Ectodermal cell (in vitro differentiated cells): ENCODE results near the gene PSENEN. TPM values are rescaled to one million over a fixed set of nuclear protein-coding genes. Genes with fewer than 3 reads are reported as not detected.

Experiments
- H3K27ac ChIP-seq: 2 replicates; pipeline ENCODE4 v1.7.0; 2013; ENCODE audit warnings: mild to moderate bottlenecking, low read depth, low read length; ENCODE audit not compliant: insufficient read depth, poor library complexity, severe bottlenecking
- H3K27me3 ChIP-seq: 2 replicates; pipeline ENCODE4 v1.7.0; 2013; ENCODE audit warnings: mild to moderate bottlenecking, low read length; ENCODE audit not compliant: insufficient read depth, control insufficient read depth, poor library complexity, severe bottlenecking
- H3K36me3 ChIP-seq: one replicate; pipeline ENCODE4 v1.7.0; 2013; ENCODE audit warnings: low read length; ENCODE audit not compliant: control insufficient read depth, insufficient read depth
- H3K4me1 ChIP-seq: one replicate; pipeline ENCODE4 v1.7.0; 2013; ENCODE audit warnings: low read length; ENCODE audit not compliant: control insufficient read depth, insufficient read depth
- H3K4me3 ChIP-seq: 2 replicates; pipeline ENCODE4 v1.7.0; 2013; ENCODE audit warnings: low read depth, low read length, control low read depth; ENCODE audit not compliant: insufficient read depth
- H3K9me3 ChIP-seq: 2 replicates; pipeline ENCODE4 v1.7.0; 2013; ENCODE audit warnings: mild to moderate bottlenecking, low read length, moderate library complexity; ENCODE audit not compliant: control insufficient read depth
- WGBS, 2 experiments: methylation state at CpG; one replicate each; pipeline ENCODE4 v1.1.7; 2013; ENCODE audit warnings: missing lambda C conversion rate in 2 of 2; 5-methylcytosine and 5-hydroxymethylcytosine counted together
- polyA plus RNA-seq, 4 experiments: library from polyadenylated mRNA; stranded (reverse); fragments of 50-300 nt; gene quantifications; one replicate each; pipeline ENCODE4 v1.2.3, GENCODE V29; 2013

The PSENEN gene, protein sequence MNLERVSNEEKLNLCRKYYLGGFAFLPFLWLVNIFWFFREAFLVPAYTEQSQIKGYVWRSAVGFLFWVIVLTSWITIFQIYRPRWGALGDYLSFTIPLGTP
- 60.4 TPM for polyA plus RNA-seq (2013, experiment 1 of 4)
- polyA plus RNA-seq (2013, experiment 2 of 4), result 61.2 TPM
- 56.4 TPM for polyA plus RNA-seq (2013, experiment 3 of 4)
- 56.6 TPM for polyA plus RNA-seq (2013, experiment 4 of 4)

DNA sequence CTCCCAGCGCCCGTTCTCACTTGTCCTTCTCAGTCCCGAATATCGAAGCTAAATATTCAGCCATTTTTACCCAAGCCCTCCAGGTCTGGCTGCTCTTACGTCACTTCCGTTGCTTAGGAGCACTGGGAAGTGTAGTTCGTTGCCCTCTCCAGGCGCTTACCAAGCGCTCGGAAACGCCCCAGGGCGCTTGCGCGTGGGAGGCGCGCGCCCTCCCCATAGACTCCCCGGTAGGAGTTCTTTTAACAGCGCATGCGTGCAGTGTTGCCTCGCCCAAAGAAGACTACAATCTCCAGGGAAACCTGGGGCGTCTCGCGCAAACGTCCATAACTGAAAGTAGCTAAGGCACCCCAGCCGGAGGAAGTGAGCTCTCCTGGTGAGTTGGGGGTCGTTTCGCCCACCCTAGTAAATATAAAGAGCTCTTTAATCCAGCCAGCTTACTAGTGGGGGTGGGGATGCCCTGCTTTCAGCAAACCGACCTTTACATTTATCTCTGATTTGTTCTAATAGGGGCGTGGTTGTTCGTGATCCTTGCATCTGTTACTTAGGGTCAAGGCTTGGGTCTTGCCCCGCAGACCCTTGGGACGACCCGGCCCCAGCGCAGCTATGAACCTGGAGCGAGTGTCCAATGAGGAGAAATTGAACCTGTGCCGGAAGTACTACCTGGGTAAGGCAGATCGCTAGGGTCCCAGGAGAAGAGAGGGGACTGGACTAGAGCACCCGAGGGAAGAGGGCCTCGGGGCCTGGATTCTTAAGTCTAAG lies at the start of gene PSENEN, which contains the start of gene U2AF1L4:
PSENEN (plus strand) TSS at position 324 of the 759 bp plus-strand sequence; CDS start at position 604, 280 bp downstream.
U2AF1L4 (minus strand) TSS at position 91 of the 759 bp plus-strand sequence; CDS start at position 64, 27 bp downstream.
- WGBS, 2 experiments, result 1% methylated on average over 40 of the region's 40 CpGs
- Histone ChIP-seq H3K27ac (peak within 1 kb of the TSS; percentile 99), H3K9me3 (no peaks in the 10 kb centered on the region), H3K27me3 (no peaks in the 10 kb centered on the region), H3K36me3 (no peaks in the 10 kb centered on the region), H3K4me3 (peak within 1 kb of the TSS; percentile 82), H3K4me1 (peaks cover 13% of the 10 kb centered on the region)

DNA sequence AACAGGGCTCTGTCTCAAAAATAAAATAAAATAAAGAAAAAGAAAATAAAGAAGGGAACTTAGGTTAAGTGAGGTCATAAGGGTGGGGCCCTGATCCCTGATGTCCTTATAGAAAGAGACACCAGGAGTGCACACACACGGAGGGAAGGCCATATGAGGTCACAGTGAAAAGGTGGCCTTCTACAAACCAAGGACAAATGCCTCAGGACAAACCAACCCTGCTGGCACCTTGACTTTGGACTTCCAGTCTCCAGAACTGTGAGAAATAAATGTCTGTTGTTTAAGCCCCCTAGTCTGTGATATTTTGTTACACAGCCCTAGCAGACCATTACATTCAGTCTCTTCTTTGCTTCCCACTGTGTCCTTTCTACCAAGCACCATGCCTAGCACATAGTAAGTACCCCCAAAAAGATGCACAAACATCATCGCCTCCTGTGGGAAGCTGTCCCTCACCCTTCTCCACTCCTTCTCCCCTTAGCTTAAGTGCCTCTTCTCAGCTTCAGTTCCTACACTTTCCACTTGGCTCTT lies 49.5 kb upstream of the PSENEN start:
- Histone ChIP-seq H3K4me1 (no peaks in the 10 kb centered on the region), H3K4me3 (no peak overlapping the region), H3K36me3 (no peaks in the 10 kb centered on the region), H3K9me3 (no peaks in the 10 kb centered on the region), H3K27ac (no peak overlapping the region), H3K27me3 (no peaks in the 10 kb centered on the region)
- WGBS, 2 experiments, result 89 to 93% methylated on average over 2 of the region's 2 CpGs

DNA sequence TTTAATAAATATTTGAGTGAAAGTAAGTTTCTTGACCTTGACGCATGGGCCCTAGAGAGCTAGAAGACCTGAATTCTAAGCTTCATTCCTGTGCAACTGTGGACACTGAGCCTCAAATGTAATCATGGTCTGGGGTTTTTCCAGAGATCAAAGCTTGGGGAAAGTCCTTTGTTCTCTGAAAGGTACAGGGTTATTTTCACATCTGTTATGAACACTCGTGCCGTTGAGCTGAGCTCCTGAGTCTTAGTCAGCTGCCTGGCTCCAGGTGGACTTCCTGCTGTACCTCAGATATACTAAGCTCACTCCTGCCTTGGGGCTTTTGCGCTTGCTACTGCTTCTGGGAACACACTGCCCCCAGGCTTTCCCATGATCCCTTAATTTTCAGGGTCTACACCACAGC lies 48.6 kb upstream of the PSENEN start:
- Histone ChIP-seq H3K9me3 (no peaks in the 10 kb centered on the region), H3K36me3 (no peaks in the 10 kb centered on the region), H3K27me3 (peaks cover 4% of the 10 kb centered on the region), H3K4me3 (no peak overlapping the region), H3K27ac (no peak overlapping the region), H3K4me1 (no peaks in the 10 kb centered on the region)
- WGBS, 2 experiments, result 86 to 88% methylated on average over 4 of the region's 4 CpGs

DNA sequence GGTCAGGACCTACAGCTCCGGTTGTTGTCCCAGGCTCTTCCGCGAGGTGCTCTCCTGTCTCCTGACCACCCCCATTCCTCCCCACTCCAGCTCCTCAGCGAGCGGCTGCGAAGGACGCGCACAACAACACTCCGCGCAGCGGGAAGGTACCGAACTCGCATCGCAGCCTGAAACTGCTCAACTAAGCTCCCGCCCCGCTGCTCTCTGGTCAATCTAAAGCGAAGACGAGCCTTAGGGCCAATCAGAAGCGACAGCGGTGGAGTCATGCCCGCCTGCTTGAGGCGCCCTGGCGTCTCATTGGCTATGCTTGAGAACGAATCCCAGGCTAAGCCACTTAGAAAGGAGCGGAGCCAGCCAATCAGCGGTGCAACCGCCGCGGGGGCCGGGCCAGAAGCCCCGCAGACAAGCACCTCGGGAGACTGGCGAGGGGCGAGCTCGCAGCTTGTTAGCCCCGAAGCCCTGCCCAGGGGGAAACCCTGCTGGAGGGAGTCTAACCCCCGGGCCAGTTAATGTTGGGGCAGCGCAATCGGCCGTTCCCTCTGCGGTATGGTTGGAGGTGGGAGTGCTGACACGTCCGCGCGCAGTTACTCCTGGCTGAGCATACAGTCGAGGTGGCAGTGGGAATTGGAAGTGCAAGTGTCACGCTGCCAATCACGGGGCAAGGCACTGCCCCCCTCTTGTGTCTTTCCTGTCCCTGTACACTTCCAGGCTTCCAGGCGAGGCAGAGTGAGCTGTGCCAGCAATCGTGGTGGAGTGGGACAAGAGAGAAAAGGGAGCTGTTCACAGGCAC lies 43.0 kb upstream of the PSENEN start:
- peaks cover 29% of the 10 kb centered on the region for H3K27me3 ChIP-seq
- no peaks in the 10 kb centered on the region for H3K9me3 ChIP-seq
- 1% methylated on average over 50 of the region's 50 CpGs for WGBS, 2 experiments
- H3K4me3 ChIP-seq, result peak overlapping the region; percentile 30
- H3K36me3 ChIP-seq, result no peaks in the 10 kb centered on the region
- H3K27ac ChIP-seq, result no peak overlapping the region
- no peaks in the 10 kb centered on the region for H3K4me1 ChIP-seq

DNA sequence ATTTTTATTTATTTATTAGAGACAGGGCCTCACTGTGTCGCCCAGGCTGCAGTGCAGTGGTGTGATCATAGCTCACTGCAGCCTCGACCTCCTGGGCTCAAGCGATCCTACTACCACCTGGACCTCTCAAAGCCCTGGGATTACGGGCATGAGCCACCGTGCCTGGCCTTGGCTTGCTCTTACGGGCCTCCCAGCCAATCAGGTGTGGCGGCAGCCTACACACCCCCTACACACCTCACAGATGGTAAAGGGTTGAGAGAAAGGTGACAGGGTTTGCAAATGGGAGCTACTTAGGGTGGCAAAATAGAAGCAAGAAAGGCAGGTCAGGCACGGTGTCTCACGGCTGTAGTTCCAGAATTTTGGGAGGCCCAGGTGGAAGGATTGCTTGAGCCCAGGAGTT lies 42.1 kb upstream of the PSENEN start:
- Histone ChIP-seq H3K4me1 (no peaks in the 10 kb centered on the region), H3K27ac (no peak overlapping the region), H3K27me3 (peaks cover 29% of the 10 kb centered on the region), H3K4me3 (no peak overlapping the region), H3K36me3 (no peaks in the 10 kb centered on the region), H3K9me3 (no peaks in the 10 kb centered on the region)
- 65 to 66% methylated on average over 7 to 8 of the region's 9 CpGs for WGBS, 2 experiments

DNA sequence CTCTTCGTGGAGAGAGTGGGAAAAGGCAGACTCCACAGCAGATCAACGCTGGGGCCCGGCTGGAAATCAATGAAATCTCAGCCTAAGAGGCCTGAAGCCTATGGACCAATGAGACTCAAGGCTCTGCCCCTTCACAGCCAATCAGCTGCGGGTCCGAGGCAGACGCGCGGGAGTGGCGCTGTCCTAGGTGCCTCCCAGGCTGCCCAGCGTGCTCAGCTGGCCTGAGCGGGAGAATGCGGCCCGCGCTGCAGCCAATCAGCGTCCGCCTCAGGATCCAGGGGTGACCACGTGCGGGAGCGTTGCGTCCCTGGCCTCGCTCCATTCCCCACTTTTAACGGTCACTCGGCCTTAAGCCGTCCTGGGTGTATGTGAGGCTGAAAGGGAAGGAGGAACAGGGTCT lies 41.2 kb upstream of the PSENEN start, which contains the start of gene ZBTB32:
ZBTB32 (plus strand) TSS at position 341 of the 400 bp plus-strand sequence. CDS start 10,069 bp downstream, outside the sequence.
- WGBS, 2 experiments, result 31 to 35% methylated on average over 24 of the region's 24 CpGs
- no peak within 1 kb of the TSS for H3K4me3 ChIP-seq
- no peak within 1 kb of the TSS for H3K27ac ChIP-seq
- H3K36me3 ChIP-seq, result no peaks in the 10 kb centered on the region
- H3K9me3 ChIP-seq, result no peaks in the 10 kb centered on the region
- no peaks in the 10 kb centered on the region for H3K4me1 ChIP-seq
- H3K27me3 ChIP-seq, result peaks cover 29% of the 10 kb centered on the region

DNA sequence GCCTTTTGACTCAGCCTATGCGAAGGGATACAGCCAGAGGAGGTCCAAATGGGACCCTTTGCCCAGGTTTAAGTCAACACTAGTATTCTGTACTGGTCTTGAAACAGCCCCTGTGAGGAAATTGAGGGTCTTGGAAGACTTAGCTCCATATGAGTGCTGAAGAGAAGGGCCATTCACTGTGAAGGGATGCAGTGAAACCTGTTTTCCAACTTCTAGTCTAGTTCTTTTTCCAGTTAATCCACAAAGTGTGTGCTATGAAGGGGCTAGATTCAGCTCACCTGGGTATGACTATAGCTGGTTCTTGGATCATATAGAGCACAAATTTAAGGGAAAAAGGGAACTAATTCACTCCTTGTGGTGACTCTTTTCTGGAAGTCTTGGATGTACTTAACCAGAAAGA lies 37.1 kb upstream of the PSENEN start:
- H3K4me3 ChIP-seq, result no peak overlapping the region
- peaks cover 21% of the 10 kb centered on the region for H3K27me3 ChIP-seq
- 85 to 86% methylated on average over 1 of the region's 1 CpG for WGBS, 2 experiments
- no peaks in the 10 kb centered on the region for H3K4me1 ChIP-seq
- no peaks in the 10 kb centered on the region for H3K9me3 ChIP-seq
- H3K27ac ChIP-seq, result no peak overlapping the region
- no peaks in the 10 kb centered on the region for H3K36me3 ChIP-seq

DNA sequence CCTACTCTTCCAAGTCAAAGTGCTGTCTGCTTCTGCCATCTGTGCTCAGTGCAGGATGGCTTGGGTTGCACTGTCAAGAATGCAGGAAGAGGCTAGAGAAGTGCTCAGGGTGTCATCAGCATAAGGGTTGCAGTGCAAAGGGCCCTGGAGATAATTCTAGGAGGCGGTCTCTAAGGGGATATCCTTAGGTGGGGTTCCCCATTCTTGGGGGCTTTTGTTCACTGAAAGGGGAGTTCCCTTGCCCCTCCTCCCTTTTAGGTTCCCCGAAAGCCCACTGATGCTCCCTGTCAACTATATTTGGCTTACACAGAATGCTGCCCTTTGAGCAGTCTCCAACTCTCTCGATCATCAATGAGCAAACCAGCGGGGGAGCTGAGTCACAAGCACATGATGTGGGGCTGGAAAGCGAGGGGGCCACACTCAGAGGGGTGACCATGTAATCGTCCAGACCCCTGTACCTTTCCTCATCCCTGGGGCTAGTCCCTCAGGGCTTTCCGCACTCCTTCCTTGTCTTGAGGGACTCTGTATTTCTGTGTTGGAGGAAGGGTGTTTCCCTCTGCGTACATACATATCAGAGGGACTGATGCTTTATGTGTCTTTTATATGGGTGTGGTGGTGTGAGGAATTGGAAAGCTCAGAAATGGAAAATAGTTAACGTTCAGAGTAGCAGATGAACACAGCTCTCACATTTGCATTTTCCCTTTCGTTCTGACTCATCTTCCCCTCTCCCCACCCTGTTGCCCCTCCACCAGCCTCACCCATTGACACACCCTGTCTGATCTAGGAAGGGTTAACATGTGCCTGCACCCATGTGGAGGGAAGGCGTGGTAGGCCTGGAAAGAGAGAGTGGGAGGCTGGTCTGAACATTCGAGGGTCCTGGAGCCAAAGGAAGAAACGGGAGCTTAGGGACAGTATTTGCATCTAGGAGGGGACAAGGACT lies 34.4 kb upstream of the PSENEN start:
- WGBS, 2 experiments, result 51 to 58% methylated on average over 13 of the region's 13 CpGs
- Histone ChIP-seq H3K9me3 (no peaks in the 10 kb centered on the region), H3K27ac (no peak overlapping the region), H3K36me3 (no peaks in the 10 kb centered on the region), H3K4me3 (no peak overlapping the region), H3K4me1 (peaks cover 20% of the 10 kb centered on the region), H3K27me3 (peaks cover 29% of the 10 kb centered on the region)
